HG02623 (cell line): Measurements from ENCODE around the gene ADAMTS3.

ENCODE experiments used
- ATAC-seq: cut with Tn5 transposase; IDR thresholded peaks from one replicate; pipeline ENCODE4 v1.9.1; 2021; ENCODE audit warnings: moderate library complexity; ENCODE audit not compliant: unreplicated experiment

Gene ADAMTS3

GRCh38 chr4:72358483-72358882, 210.5 kb downstream of the ADAMTS3 start:
- ATAC-seq, result no peak

- no peak for ATAC-seq
Measured at GRCh38 chr4:72357908-72358307, 211.1 kb downstream of the ADAMTS3 start.

- ATAC-seq, result no peak
Measured at GRCh38 chr4:72352711-72353110, 216.3 kb downstream of the ADAMTS3 start.

- ATAC-seq, result no peak
Measured at GRCh38 chr4:72351521-72351920, 217.5 kb downstream of the ADAMTS3 start.

GRCh38 chr4:72348701-72349100, 220.3 kb downstream of the ADAMTS3 start:
- ATAC-seq, result no peak

GRCh38 chr4:72344418-72344817, 224.6 kb downstream of the ADAMTS3 start:
- ATAC-seq, result no peak

GRCh38 chr4:72341432-72341820, 227.6 kb downstream of the ADAMTS3 start:
- no peak for ATAC-seq

GRCh38 chr4:72340803-72341431, 228.1 kb downstream of the ADAMTS3 start:
- ATAC-seq, result no peak

GRCh38 chr4:72338060-72338459, 231.0 kb downstream of the ADAMTS3 start:
- no peak for ATAC-seq

GRCh38 chr4:72330381-72330780, 238.6 kb downstream of the ADAMTS3 start:
- no peak for ATAC-seq

- no peak for ATAC-seq
Measured at GRCh38 chr4:72326692-72327632, 242.1 kb downstream of the ADAMTS3 start.

GRCh38 chr4:72325215-72325614, 243.8 kb downstream of the ADAMTS3 start:
- ATAC-seq, result no peak

GRCh38 chr4:72323227-72323626, 245.8 kb downstream of the ADAMTS3 start:
- ATAC-seq, result no peak

- ATAC-seq, result no peak
Measured at GRCh38 chr4:72320223-72320948, 248.6 kb downstream of the ADAMTS3 start.

GRCh38 chr4:72319601-72320021, 249.4 kb downstream of the ADAMTS3 start:
- ATAC-seq, result no peak

GRCh38 chr4:72318421-72319170, 250.4 kb downstream of the ADAMTS3 start:
- ATAC-seq, result no peak

- no peak for ATAC-seq
Measured at GRCh38 chr4:72314869-72315268, 254.2 kb downstream of the ADAMTS3 start.

GRCh38 chr4:72313121-72313520, 255.9 kb downstream of the ADAMTS3 start:
- no peak for ATAC-seq

- ATAC-seq, result no peak
Measured at GRCh38 chr4:72312032-72312650, 256.9 kb downstream of the ADAMTS3 start.

- no peak for ATAC-seq
Measured at GRCh38 chr4:72311291-72311690, 257.7 kb downstream of the ADAMTS3 start.
